GM18519 (cell line): ENCODE measurements around the gene CNKSR3.

Experiments used
- ATAC-seq: cut with Tn5 transposase; IDR thresholded peaks from one replicate; pipeline ENCODE4 v1.9.1; 2021; ENCODE audit warnings: mild to moderate bottlenecking, moderate library complexity; ENCODE audit not compliant: unreplicated experiment, low FRiP score

The CNKSR3 gene

GRCh38 chr6:154358019-154358545 lies 152.4 kb downstream of the CNKSR3 start:
- ATAC-seq, result no peak

GRCh38 chr6:154356690-154357089 lies 153.8 kb downstream of the CNKSR3 start, which contains the start of gene IPCEF1:
Gene IPCEF1, minus strand, starts transcription at chr6:154356803. Its CDS starts 90,856 bp downstream, at chr6:154265947.
- no peak for ATAC-seq

- no peak for ATAC-seq
These were observed 154.4 kb downstream of the CNKSR3 start for GRCh38 chr6:154356113-154356512.

- no peak for ATAC-seq
These were observed 156.2 kb downstream of the CNKSR3 start for GRCh38 chr6:154354265-154354777.

GRCh38 chr6:154353626-154354025 lies 156.9 kb downstream of the CNKSR3 start:
- no peak for ATAC-seq

GRCh38 chr6:154352898-154353585 lies 157.4 kb downstream of the CNKSR3 start:
- ATAC-seq, result peak; percentile 60

GRCh38 chr6:154350293-154350692 lies 160.2 kb downstream of the CNKSR3 start:
- no peak for ATAC-seq

GRCh38 chr6:154347981-154348380 lies 162.5 kb downstream of the CNKSR3 start:
- no peak for ATAC-seq

- no peak for ATAC-seq
These were observed 164.7 kb downstream of the CNKSR3 start for GRCh38 chr6:154345811-154346210.

GRCh38 chr6:154343473-154344308 lies 166.8 kb downstream of the CNKSR3 start:
- no peak for ATAC-seq

- no peak for ATAC-seq
These were observed 168.6 kb downstream of the CNKSR3 start for GRCh38 chr6:154341871-154342270.

- ATAC-seq, result no peak
These were observed 169.1 kb downstream of the CNKSR3 start for GRCh38 chr6:154341336-154341735.
